Dermis blood vessel endothelial cell (primary cell): Measurements from ENCODE around the gene RMND5B. TPM values are rescaled to one million over a fixed set of nuclear protein-coding genes. Genes with fewer than 3 reads are reported as not detected.
A peak's percentile ranks its signal among the peaks of the same experiment; 100 is the strongest.

Source experiments
- DNase-seq: peaks from one replicate; pipeline ENCODE4 v3.0.0; 2010
- total RNA-seq: library from RNA; depleted of rRNA; stranded (reverse); fragments of >200 nt; gene quantifications from 2 replicates; pipeline ENCODE4 v1.2.3, GENCODE V29; 2014

RMND5B gene
- total RNA-seq, 1 donor from 2014 or later = 42.7 TPM

- DNase-seq = no peak
Measured at GRCh38 chr5:178136990-178137389, 6.2 kb downstream of the RMND5B start.

DNA sequence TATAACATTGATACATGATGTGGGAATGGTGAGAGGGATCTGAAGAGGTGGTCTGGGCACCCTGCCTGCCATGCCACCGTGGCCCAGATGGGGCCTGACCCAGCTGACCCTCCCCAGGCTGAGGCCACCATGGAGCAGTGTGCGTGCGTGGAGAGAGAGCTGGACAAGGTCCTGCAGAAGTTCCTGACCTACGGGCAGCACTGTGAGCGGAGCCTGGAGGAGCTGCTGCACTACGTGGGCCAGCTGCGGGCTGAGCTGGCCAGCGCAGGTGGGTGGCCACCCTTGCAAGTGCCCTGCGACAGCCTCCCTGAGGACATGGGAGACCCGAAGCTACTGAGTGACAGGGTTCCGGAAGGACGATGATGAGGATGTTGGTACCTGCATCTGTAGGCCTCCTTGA lies 7.2 kb downstream of the RMND5B start:
- DNase-seq = no peak

- DNase-seq = no peak
Measured at GRCh38 chr5:178141550-178141949, 10.7 kb downstream of the RMND5B start.

DNA sequence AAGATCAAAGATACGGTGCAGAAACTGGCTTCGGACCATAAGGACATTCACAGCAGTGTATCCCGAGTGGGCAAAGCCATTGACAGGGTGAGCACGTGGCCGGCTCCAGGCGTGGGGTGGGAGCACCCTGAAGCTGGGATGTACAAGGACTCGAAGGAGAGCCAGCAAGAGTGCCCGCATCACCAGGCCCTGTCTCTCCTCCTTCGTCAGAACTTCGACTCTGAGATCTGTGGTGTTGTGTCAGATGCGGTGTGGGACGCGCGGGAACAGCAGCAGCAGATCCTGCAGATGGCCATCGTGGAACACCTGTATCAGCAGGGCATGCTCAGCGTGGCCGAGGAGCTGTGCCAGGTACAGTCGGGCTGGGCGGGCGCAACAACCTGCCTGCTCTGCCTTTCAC lies 11.8 kb downstream of the RMND5B start:
- no peak for DNase-seq

DNA sequence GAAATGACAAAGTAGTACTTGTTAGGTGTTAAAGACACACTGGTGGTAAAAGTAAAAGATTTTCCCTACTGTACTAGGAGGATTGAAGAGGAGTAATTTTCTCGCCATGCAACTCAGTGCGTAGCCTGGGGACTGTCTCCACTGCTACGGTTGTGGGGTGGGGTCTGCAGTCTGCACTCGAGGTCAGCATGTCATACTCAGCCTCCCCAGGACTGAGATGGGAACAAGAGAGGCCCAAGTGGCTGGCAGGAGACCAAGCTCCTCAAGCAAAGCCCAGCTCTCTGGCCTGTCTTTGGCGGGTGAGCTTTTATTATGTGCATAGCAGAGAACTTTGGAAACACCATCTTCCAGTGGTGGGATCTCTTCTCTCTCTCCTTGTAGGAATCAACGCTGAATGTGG lies 12.4 kb downstream of the RMND5B start:
- no peak for DNase-seq

DNA sequence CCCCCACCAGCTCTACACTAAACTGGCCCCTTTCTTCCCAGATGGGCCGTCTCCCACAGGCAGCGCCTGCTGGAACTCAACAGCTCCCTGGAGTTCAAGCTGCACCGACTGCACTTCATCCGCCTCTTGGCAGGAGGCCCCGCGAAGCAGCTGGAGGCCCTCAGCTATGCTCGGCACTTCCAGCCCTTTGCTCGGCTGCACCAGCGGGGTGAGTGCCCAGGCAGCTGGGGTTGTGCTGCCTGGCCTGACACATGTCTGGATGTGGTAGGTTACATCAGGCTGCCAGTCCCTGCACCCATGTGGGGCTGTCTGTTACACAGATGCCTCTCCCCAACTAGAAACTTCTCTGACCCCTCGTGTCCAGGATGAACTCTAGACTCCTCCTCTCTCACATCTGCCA lies 13.1 kb downstream of the RMND5B start:
- no peak for DNase-seq

DNA sequence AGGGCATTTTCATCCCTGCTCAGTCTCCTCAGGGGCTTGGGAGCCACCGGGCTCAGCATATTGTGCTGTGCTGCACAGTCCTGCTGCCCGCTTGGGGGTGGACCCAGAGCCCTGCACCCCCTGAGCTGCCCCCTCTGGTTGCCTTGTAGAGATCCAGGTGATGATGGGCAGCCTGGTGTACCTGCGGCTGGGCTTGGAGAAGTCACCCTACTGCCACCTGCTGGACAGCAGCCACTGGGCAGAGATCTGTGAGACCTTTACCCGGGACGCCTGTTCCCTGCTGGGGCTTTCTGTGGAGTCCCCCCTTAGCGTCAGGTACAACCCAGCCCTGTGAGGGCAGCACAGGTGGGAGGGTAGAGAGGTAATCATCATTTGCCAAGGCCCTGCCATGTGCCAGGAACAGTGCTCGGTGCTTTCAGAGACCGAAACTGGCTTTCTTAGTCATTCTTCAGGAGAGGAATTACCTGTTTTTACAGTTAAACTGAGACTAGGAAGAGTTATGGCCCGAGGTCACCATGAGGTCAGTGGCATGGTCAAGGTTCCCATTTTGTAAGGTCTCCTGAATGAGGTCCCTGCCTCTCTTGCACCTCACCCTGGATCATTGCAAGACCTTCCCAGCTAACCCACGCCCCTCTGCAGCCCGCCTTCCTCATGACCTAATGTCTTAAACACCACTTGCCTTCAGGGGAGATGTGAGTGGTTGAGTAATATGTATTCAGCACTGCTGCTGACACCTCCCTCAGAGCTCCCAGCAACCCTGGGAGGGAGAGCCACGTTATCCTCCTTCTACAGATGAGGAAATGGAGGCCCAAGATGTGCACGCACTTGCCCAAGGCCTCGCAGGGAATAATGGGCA lies 15.4 kb downstream of the RMND5B start:
- DNase-seq = peak; percentile 81

DNA sequence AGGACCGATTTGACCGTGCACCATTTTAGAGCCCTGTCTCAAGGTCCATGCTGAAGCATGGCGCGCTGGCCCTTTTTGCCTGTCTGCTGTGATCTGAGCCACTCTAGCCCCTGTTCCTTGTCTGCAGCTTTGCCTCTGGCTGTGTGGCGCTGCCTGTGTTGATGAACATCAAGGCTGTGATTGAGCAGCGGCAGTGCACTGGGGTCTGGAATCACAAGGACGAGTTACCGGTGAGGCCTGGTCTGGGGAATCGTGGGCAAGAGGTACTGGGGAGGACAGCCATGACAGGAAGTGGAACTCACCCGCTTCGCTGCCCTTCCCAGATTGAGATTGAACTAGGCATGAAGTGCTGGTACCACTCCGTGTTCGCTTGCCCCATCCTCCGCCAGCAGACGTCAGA lies 16.6 kb downstream of the RMND5B start:
- DNase-seq = no peak

GRCh38 chr5:178149199-178149932 lies 18.6 kb downstream of the RMND5B start:
- DNase-seq = no peak

GRCh38 chr5:178150977-178151734 lies 20.3 kb downstream of the RMND5B start:
- DNase-seq = no peak

DNA sequence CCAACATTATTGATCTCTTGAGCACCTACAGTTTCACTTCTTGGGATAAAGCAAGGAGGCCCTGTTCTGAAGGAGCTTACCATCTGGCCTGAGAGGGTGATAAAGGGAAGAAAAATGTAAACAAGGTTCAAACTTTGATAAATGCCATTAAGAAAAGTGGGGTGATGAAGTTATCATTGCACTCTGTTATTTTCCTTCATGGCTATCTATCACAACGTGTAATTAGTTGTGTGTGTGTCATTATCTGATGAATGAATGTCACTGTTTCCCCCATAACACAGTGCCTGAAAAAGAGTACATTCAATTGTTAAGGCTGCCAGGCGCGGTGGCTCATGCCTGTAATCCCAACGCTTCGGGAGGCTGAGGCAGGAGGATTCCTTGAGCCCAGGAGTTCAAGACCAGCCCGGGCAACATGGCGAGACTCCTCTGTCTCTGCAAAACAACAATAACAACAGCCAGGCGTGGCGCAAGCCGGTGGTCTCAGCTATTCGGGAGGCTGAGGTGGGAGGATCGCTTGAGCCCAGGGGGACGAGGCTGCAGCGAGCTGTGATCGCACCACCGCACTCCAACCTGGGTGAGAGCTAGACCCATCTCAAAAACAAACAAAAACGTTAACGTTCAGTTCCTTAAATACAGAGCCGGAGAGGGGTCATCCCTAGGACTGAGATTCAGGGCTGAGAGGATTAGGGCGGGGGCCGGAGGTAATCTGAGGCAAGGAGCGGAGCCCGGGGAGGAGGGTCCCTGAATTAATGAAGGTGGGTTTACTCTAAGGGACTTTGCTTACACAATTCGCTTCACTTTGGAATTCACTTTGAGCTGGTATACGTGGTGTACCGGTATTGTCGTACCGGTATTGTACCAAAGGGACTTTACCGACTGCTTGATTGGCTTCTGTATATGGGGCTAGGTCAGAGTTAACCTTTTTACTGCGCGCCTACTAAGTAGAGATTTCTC lies 22.0 kb downstream of the RMND5B start:
- no peak for DNase-seq

- DNase-seq = peak; percentile 100
Measured at GRCh38 chr5:178153530-178154340, 22.9 kb downstream of the RMND5B start, which contains the start of gene NHP2. NHP2 (minus strand) TSS chr5:178153885; CDS start chr5:178153817, 68 bp downstream.

DNA sequence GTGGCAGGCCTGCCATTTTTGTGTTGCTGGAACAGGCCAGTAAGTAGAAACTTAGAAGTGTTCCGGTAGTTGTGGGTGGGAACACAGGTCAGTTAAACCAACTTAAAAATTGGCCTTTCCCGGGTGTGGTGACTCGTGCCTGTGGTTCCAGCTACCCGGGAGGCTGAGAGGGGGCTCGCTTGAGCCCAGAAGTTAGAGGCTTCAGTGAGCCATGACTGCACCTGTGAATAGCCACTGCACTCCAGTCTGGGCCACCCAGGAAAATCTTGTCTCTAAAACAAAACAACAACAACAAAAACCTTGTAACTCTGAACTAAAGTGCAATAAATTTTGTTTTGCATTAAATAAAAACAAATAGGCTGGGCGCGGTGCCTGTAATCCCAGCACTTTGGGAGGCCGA lies 24.3 kb downstream of the RMND5B start:
- DNase-seq = no peak

GRCh38 chr5:178160176-178160575 lies 29.4 kb downstream of the RMND5B start:
- no peak for DNase-seq

- DNase-seq = no peak
Measured at GRCh38 chr5:178162481-178162880, 31.7 kb downstream of the RMND5B start.

GRCh38 chr5:178163772-178164735 lies 33.2 kb downstream of the RMND5B start:
- DNase-seq = peak; percentile 87

- no peak for DNase-seq
Measured at GRCh38 chr5:178165581-178165980, 34.8 kb downstream of the RMND5B start.

DNA sequence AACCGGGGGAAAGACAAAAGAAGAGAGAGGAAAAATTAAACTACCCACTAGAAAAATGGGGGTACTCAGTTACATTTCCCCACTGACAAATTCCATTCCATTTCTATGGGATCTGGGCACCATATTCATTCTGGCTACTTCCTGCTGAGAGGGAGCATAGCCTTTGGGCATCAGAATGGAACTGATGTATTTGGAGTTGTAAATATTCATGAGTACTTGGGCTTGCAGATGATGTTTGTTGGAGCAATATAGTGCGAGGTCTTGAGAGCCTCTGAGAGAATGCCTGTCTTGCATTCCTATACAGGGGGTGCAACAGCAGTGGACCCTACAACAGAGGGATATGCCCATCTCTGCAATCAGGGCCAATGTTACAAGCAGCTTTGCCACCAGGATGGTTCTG lies 39.6 kb downstream of the RMND5B start:
- DNase-seq = no peak

DNA sequence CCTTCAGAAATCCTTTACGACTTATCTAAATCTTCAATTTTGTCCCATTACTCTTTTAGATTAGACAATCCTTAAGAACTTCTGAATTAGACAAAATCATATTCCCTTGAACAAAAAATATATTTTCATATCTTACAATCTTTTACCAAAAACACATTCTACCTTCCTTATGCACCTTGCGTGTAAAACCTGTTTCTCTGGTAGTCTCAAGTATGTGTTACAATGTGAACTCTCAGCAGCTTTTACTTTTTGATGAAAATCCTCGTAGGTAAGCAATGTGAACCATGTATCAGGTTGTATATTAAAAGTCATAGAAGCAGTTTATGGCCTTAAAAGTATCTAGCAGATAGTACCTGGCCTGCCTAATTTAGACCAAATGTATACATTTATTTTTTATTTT lies 43.6 kb downstream of the RMND5B start:
- no peak for DNase-seq

DNA sequence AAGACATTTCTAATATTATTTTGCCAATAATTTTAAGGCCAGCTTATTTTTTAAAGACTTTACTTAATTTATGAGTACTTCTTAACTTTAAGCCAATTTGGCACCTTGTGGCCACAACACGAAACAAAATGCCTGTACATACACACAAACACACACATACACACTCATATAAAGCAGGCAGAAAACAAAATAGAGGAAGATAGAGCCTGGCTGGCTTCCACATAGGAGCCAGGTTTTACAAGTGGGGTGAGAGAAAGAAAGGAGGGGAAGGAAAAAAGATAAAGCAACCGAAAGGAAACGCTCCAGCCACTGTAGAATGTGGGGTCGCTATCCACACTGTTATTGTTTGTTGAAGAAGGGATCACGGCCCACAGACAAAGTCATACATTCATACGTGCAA lies 46.0 kb downstream of the RMND5B start:
- no peak for DNase-seq
